Measurements from ENCODE around the gene PITPNB. TPM values are rescaled to one million over a fixed set of nuclear protein-coding genes. Genes with fewer than 3 reads are reported as not detected.
A peak's percentile ranks its signal among the peaks of the same experiment; 100 is the strongest.

The PITPNB gene
- total and polyA plus RNA-seq, 4 experiments from 2014 or later = 68.8 to 88.4 (median 74.4) TPM

- H3K36me3 ChIP-seq (ENCODE audit: insufficient read depth, low read length) = peaks cover 11% of the 10 kb centered on the region
- POLR2A ChIA-PET (ENCODE audit: partially characterized antibody) = no interaction called here
- peaks cover 22% of the 10 kb centered on the region for H3K4me1 ChIP-seq (ENCODE audit: insufficient read depth, low read length)
- no peak overlapping the region for H3K27ac ChIP-seq (ENCODE audit: low read depth, low read length)
- no peak overlapping the region for H3K4me3 Mint-ChIP-seq
- H3K4me3 ChIP-seq (ENCODE audit: low read length in 2 of 2) = no peak overlapping the region
- no peaks in the 10 kb centered on the region for H3K9me3 ChIP-seq (ENCODE audit: control insufficient read depth in 1 of 2, low read length in 2 of 2)
- H3K36me3 Mint-ChIP-seq = peaks cover 30 to 47% of the 10 kb centered on the region in 2 donors
- H3K4me1 Mint-ChIP-seq = peaks cover 21 to 51% (median 42%) of the 10 kb centered on the region in 4 donors
- CTCF ChIA-PET (ENCODE audit: partially characterized antibody) = no interaction called here
- no peaks in the 10 kb centered on the region for H3K9me3 Mint-ChIP-seq
- H3K27me3 Mint-ChIP-seq = no peaks in the 10 kb centered on the region
- DNase-seq = no peak
- H3K27ac Mint-ChIP-seq = peak overlapping the region in 2 of 7 donors; percentile 42 to 59
- no peaks in the 10 kb centered on the region for H3K27me3 ChIP-seq (ENCODE audit: insufficient read depth, low read length)
- intact Hi-C loops (cut with micrococcal nuclease) = no loop called here
Observed at GRCh38 chr22:27874185-27874584, 44.9 kb downstream of the PITPNB start.

- Histone ChIP-seq H3K27ac (ENCODE audit: low read depth, low read length) (no peak overlapping the region), H3K27me3 (ENCODE audit: insufficient read depth, low read length) (no peaks in the 10 kb centered on the region), H3K9me3 (ENCODE audit: control insufficient read depth in 1 of 2, low read length in 2 of 2) (no peaks in the 10 kb centered on the region), H3K36me3 (ENCODE audit: insufficient read depth, low read length) (peaks cover 11% of the 10 kb centered on the region), H3K4me3 (ENCODE audit: low read length in 2 of 2) (no peak overlapping the region), H3K4me1 (ENCODE audit: insufficient read depth, low read length) (peaks cover 22% of the 10 kb centered on the region)
- Mint-ChIP-seq H3K4me1 (peaks cover 24 to 58% (median 47%) of the 10 kb centered on the region in 4 donors), H3K9me3 (no peaks in the 10 kb centered on the region), H3K36me3 (peaks cover 30 to 53% of the 10 kb centered on the region in 2 donors), H3K4me3 (no peak overlapping the region), H3K27me3 (no peaks in the 10 kb centered on the region), H3K27ac (no peak overlapping the region)
- no peak for DNase-seq
- CTCF ChIA-PET (ENCODE audit: partially characterized antibody) = interaction anchor here (1.0 kb wide), 1 partner anchor 12 kb away, joined by 5 read pairs; no protein-coding TSS in a partner anchor
- POLR2A ChIA-PET (ENCODE audit: partially characterized antibody) = no interaction called here
- intact Hi-C loops (cut with micrococcal nuclease) = no loop called here
Observed at GRCh38 chr22:27873472-27873871, 45.6 kb downstream of the PITPNB start.

- no peaks in the 10 kb centered on the region for H3K9me3 Mint-ChIP-seq
- H3K36me3 ChIP-seq (ENCODE audit: insufficient read depth, low read length) = peaks cover 11% of the 10 kb centered on the region
- CTCF ChIA-PET (ENCODE audit: partially characterized antibody) = interaction anchor here (0.9 to 3.2 kb wide), 3 partner anchors 8 to 22 kb away, joined by 3 to 18 read pairs (median 8); no protein-coding TSS in a partner anchor
- H3K9me3 ChIP-seq (ENCODE audit: control insufficient read depth in 1 of 2, low read length in 2 of 2) = no peaks in the 10 kb centered on the region
- intact Hi-C loops (cut with micrococcal nuclease) = no loop called here
- H3K36me3 Mint-ChIP-seq = peaks cover 30 to 58% of the 10 kb centered on the region in 2 donors
- H3K4me3 ChIP-seq (ENCODE audit: low read length in 2 of 2) = no peak overlapping the region
- no peak for DNase-seq
- H3K4me3 Mint-ChIP-seq = no peak overlapping the region
- POLR2A ChIA-PET (ENCODE audit: partially characterized antibody) = no interaction called here
- H3K4me1 Mint-ChIP-seq = peaks cover 30 to 62% (median 50%) of the 10 kb centered on the region in 4 donors
- no peak overlapping the region for H3K27ac ChIP-seq (ENCODE audit: low read depth, low read length)
- no peaks in the 10 kb centered on the region for H3K27me3 Mint-ChIP-seq
- H3K27me3 ChIP-seq (ENCODE audit: insufficient read depth, low read length) = no peaks in the 10 kb centered on the region
- H3K4me1 ChIP-seq (ENCODE audit: insufficient read depth, low read length) = peaks cover 18% of the 10 kb centered on the region
- H3K27ac Mint-ChIP-seq = no peak overlapping the region
Observed at GRCh38 chr22:27872488-27872887, 46.6 kb downstream of the PITPNB start.

GRCh38 chr22:27871306-27872014 is 47.6 kb downstream of the PITPNB start:
- H3K9me3 ChIP-seq (ENCODE audit: control insufficient read depth in 1 of 2, low read length in 2 of 2) = no peaks in the 10 kb centered on the region
- H3K27ac Mint-ChIP-seq = peak overlapping the region in 2 of 7 donors; percentile 46 to 47
- DNase-seq = no peak
- peaks cover 10% of the 10 kb centered on the region for H3K4me1 ChIP-seq (ENCODE audit: insufficient read depth, low read length)
- CTCF ChIA-PET (ENCODE audit: partially characterized antibody) = interaction anchor here (2.5 to 3.2 kb wide), 2 partner anchors 10 to 15 kb away, joined by 8 to 18 read pairs; no protein-coding TSS in a partner anchor
- peaks cover 11% of the 10 kb centered on the region for H3K36me3 ChIP-seq (ENCODE audit: insufficient read depth, low read length)
- no peak overlapping the region for H3K4me3 ChIP-seq (ENCODE audit: low read length in 2 of 2)
- no peaks in the 10 kb centered on the region for H3K27me3 Mint-ChIP-seq
- H3K4me1 Mint-ChIP-seq = peaks cover 35 to 63% (median 49%) of the 10 kb centered on the region in 4 donors
- POLR2A ChIA-PET (ENCODE audit: partially characterized antibody) = no interaction called here
- no peak overlapping the region for H3K27ac ChIP-seq (ENCODE audit: low read depth, low read length)
- H3K36me3 Mint-ChIP-seq = peaks cover 30 to 63% of the 10 kb centered on the region in 2 donors
- H3K27me3 ChIP-seq (ENCODE audit: insufficient read depth, low read length) = no peaks in the 10 kb centered on the region
- intact Hi-C loops (cut with micrococcal nuclease) = no loop called here
- H3K4me3 Mint-ChIP-seq = no peak overlapping the region
- no peaks in the 10 kb centered on the region for H3K9me3 Mint-ChIP-seq

- ChIA-PET POLR2A (ENCODE audit: partially characterized antibody) (no interaction called here), CTCF (ENCODE audit: partially characterized antibody) (interaction anchor here (2.5 to 3.2 kb wide), 2 partner anchors 10 to 16 kb away, joined by 8 to 18 read pairs; no protein-coding TSS in a partner anchor)
- Histone ChIP-seq H3K4me3 (ENCODE audit: low read length in 2 of 2) (no peak overlapping the region), H3K27ac (ENCODE audit: low read depth, low read length) (no peak overlapping the region), H3K9me3 (ENCODE audit: control insufficient read depth in 1 of 2, low read length in 2 of 2) (no peaks in the 10 kb centered on the region), H3K27me3 (ENCODE audit: insufficient read depth, low read length) (no peaks in the 10 kb centered on the region), H3K4me1 (ENCODE audit: insufficient read depth, low read length) (peaks cover under 1% of the 10 kb centered on the region), H3K36me3 (ENCODE audit: insufficient read depth, low read length) (peaks cover 11% of the 10 kb centered on the region)
- Mint-ChIP-seq H3K27me3 (no peaks in the 10 kb centered on the region), H3K4me1 (peaks cover 28 to 59% (median 42%) of the 10 kb centered on the region in 4 donors), H3K36me3 (peaks cover 39 to 69% of the 10 kb centered on the region in 2 donors), H3K9me3 (no peaks in the 10 kb centered on the region), H3K4me3 (no peak overlapping the region), H3K27ac (peak overlapping the region in 6 of 7 donors; percentile 6 to 76 (median 61))
- DNase-seq = no peak
- intact Hi-C loops (cut with micrococcal nuclease) = no loop called here
Observed at GRCh38 chr22:27870234-27871191, 48.5 kb downstream of the PITPNB start.

- Mint-ChIP-seq H3K27ac (peak overlapping the region in 3 of 7 donors; percentile 18 to 43 (median 20)), H3K4me1 (peaks cover 23 to 50% (median 32%) of the 10 kb centered on the region in 4 donors)
- CTCF ChIA-PET (ENCODE audit: partially characterized antibody) = interaction anchor here (1.8 kb wide), 1 partner anchor 12 kb away, joined by 4 read pairs; no protein-coding TSS in a partner anchor
Observed at GRCh38 chr22:27868732-27869282, 50.2 kb downstream of the PITPNB start.

More at GRCh38 chr22:27868732-27869282, 50.2 kb downstream of the PITPNB start:
- no peaks in the 10 kb centered on the region for H3K9me3 ChIP-seq (ENCODE audit: control insufficient read depth in 1 of 2, low read length in 2 of 2)
- Mint-ChIP-seq H3K4me3 (no peak overlapping the region), H3K9me3 (no peaks in the 10 kb centered on the region), H3K27me3 (no peaks in the 10 kb centered on the region), H3K36me3 (peaks cover 37 to 64% of the 10 kb centered on the region in 2 donors)
- POLR2A ChIA-PET (ENCODE audit: partially characterized antibody) = no interaction called here
- H3K27ac ChIP-seq (ENCODE audit: low read depth, low read length) = no peak overlapping the region
- intact Hi-C loops (cut with micrococcal nuclease) = no loop called here
- H3K36me3 ChIP-seq (ENCODE audit: insufficient read depth, low read length) = peaks cover 11% of the 10 kb centered on the region
- no peak for DNase-seq
- H3K4me1 ChIP-seq (ENCODE audit: insufficient read depth, low read length) = no peaks in the 10 kb centered on the region
- no peak overlapping the region for H3K4me3 ChIP-seq (ENCODE audit: low read length in 2 of 2)
- no peaks in the 10 kb centered on the region for H3K27me3 ChIP-seq (ENCODE audit: insufficient read depth, low read length)
